Measurements from ENCODE around the gene EIF1AD.

The EIF1AD gene

GRCh38 chr11:66001942-66002647 lies at the start of gene EIF1AD, which contains the start of gene BANF1:
TSS of gene EIF1AD (minus strand) at chr11:66002157. CDS start at chr11:66000389, 1,768 bp downstream.
TSS of gene BANF1 (plus strand) at chr11:66002503. CDS start at chr11:66003251, 748 bp downstream.
- TF ChIP-seq CTCF (IDR thresholded peaks at IDR 0.05; ENCODE audit: extremely low read depth, insufficient read depth, missing control alignments) = no peak
- peak; percentile 92 for DNase-seq (ENCODE audit: low spot score)
- in situ Hi-C loops (cut with MboI; ENCODE audit: low pct_unique_long_range_greater_than_20kb, low sequenced_read_pairs, unreplicated experiment) = no loop called here

- DNase-seq (ENCODE audit: low spot score) = no peak
- in situ Hi-C loops (cut with MboI; ENCODE audit: low pct_unique_long_range_greater_than_20kb, low sequenced_read_pairs, unreplicated experiment) = no loop called here
- TF ChIP-seq CTCF (IDR thresholded peaks at IDR 0.05; ENCODE audit: extremely low read depth, insufficient read depth, missing control alignments) = no peak
Observed at GRCh38 chr11:66051371-66051765, 49.4 kb upstream of the EIF1AD start.

- DNase-seq (ENCODE audit: low spot score) = peak; percentile 14
- TF ChIP-seq CTCF (IDR thresholded peaks at IDR 0.05; ENCODE audit: extremely low read depth, insufficient read depth, missing control alignments) = no peak
- in situ Hi-C loops (cut with MboI; ENCODE audit: low pct_unique_long_range_greater_than_20kb, low sequenced_read_pairs, unreplicated experiment) = no loop called here
Observed at GRCh38 chr11:66050581-66051231, 48.7 kb upstream of the EIF1AD start.

GRCh38 chr11:66048547-66049323 lies 46.8 kb upstream of the EIF1AD start, which contains the start of gene GAL3ST3:
TSS of gene GAL3ST3 (minus strand) at chr11:66049161. CDS start at chr11:66045415, 3,746 bp downstream.
- in situ Hi-C loops (cut with MboI; ENCODE audit: low pct_unique_long_range_greater_than_20kb, low sequenced_read_pairs, unreplicated experiment) = no loop called here
- peak; percentile 19 for DNase-seq (ENCODE audit: low spot score)
- TF ChIP-seq CTCF (IDR thresholded peaks at IDR 0.05; ENCODE audit: extremely low read depth, insufficient read depth, missing control alignments) = no peak

GRCh38 chr11:66047541-66048365 lies 45.8 kb upstream of the EIF1AD start:
- peak; percentile 6 for DNase-seq (ENCODE audit: low spot score)
- in situ Hi-C loops (cut with MboI; ENCODE audit: low pct_unique_long_range_greater_than_20kb, low sequenced_read_pairs, unreplicated experiment) = no loop called here
- no peak for TF ChIP-seq CTCF (IDR thresholded peaks at IDR 0.05; ENCODE audit: extremely low read depth, insufficient read depth, missing control alignments)

GRCh38 chr11:66046901-66047300 lies 44.9 kb upstream of the EIF1AD start:
- in situ Hi-C loops (cut with MboI; ENCODE audit: low pct_unique_long_range_greater_than_20kb, low sequenced_read_pairs, unreplicated experiment) = no loop called here
- no peak for TF ChIP-seq CTCF (IDR thresholded peaks at IDR 0.05; ENCODE audit: extremely low read depth, insufficient read depth, missing control alignments)
- peak; percentile 7 for DNase-seq (ENCODE audit: low spot score)
